Kidney glomerular epithelial cell (primary cell): ENCODE data around the gene ADAT3.

Experiments
- DNase-seq: peaks from one replicate; lab custom pipeline; 2025; lab: John Stamatoyannopoulos, UW

ADAT3 gene

DNA sequence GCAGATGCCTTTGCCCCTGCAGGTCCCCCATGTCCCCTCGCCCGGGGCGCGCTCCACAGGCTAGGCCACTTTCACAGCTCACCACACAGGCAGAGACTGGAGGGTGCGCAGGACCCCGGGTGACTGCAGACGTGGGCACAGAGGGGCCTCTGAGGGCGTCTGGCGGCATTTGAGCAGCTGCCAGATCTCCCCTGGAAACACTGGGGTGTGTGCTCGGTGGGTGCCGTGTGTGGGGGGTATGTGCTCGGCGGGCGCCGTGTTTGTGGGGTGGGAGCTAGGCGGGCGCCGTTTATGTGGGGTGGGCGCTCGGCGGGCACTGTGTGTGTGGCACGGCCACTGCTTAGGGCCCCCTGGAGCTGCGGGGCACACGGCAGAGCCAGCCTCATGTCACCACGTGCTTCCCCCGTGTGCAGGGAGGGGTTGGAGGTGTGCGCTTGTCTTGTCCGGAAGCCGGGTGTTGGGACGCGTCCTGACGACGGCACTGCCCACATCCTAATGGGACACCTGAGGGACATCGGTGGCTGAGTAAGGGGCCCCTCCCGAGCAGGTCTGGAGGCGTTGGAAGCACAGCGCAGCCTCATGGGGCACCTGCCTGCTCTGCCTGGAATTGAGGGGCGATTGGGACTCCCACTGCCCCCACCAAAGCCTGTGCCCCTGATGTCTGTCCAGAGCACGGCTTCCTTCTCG lies 52.5 kb downstream of the ADAT3 start:
- DNase-seq, result no peak

DNA sequence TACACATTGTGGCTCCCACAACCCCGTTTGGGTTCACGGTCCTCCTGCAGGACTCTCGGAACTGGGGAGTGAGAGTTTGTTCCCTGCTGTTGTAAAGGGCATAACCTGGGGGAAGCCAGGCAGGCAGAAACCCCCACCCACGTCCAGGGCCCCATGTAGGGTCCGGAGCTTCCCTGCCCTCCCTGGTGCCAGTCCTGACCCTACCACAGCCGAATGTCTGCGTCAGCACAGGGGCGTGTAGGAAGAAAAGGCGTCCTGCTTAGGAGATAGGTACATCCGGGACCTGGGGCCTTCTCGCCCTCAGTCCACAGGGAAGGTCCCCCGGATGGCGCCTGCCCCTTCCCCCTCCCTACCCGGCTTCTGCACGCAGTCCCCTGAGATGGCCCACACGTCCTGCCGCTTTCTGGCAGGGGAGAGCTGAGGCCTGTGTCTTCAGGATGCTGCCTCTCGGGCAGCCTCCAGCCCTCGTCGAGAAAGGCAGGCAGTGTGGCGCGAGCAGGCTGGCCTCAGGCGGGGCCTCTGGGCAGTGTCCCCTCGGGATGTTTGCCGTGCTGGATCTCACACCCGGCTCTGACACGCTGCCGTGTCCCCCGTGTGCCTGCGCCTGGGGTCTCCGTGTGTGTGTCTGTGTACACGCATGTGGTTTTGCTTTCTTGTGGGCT lies 54.9 kb downstream of the ADAT3 start:
- no peak for DNase-seq

DNA sequence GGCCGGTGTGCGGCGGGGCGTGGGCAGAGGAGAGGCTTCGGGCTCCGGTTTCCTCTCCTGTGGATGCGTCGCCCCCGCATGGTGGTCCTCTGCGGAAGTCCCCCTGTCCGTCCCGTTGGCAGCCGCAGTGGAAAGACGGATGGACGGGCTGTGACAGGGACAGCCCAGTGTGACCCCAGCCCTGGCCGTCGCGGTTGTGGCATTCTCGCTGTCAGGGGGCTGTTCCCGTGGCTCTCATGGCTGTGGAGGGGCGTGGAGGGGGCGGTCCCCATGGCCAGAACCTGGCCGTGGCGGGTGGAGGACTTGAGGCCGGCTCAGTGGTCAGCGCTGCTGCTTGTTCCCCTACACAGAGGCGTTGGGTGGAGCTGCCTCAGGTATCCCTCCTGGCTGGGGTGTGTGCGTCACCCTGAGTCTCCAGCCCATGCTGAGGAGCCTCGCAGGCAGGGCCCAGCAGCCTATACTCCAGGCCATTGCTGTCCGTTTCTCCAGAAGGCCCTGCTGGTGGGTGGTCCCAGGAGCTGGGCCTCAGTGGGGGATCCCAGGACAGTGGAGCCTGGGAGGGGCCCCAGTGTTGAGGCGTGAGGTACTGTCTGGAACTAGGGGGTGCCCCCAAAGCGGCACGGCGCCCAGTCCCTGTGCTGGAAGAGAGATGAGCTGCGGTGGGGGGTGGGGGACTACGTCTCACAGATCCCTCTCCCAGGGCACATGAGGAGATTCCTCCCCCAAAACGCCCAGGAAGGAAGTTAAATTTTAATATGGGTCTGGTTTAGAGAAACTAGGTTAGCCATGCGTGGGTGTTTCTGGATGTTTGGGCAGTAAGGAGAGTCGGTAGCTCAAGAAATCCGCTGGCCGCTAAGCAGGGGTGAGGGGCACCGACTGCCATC lies 56.0 kb downstream of the ADAT3 start:
- peak; percentile 71 for DNase-seq

DNA sequence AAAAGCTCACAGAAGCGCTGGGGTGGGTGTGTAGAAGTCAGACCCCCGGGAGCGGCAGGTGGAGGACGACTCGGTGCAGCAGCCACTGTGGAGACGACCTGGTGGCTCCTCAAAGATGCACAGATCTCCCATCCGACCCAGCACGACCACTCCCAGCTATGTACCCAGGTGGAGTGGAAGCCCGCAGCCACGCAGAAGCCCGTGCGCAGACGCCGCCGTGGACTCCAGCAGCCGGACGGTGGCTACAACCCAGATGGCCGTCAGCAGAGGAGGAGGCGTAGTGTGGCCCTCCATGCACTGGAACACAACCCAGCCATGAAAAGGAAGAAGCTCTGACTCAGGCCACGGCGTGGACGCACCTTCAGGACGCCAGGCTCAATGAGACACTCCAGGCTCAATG lies 57.5 kb downstream of the ADAT3 start:
- no peak for DNase-seq
